HCT116 (cell line): ENCODE results near the gene SYNPR. TPM values are rescaled to one million over a fixed set of nuclear protein-coding genes. Genes with fewer than 3 reads are reported as not detected.

Experiments
- ATAC-seq: fragments of 200-7000 bp; cut with Tn5 transposase; 2 replicates; pipeline ENCODE4 v1.9.1; 2020; ENCODE audit warnings: mild to moderate bottlenecking, moderate library complexity
- BruUV-seq: library from RNA; stranded (reverse); fragments of 400-500 nt; replicated peaks from 2 replicates; lab custom pipeline; 2021; lab: Mats Ljungman, UMichigan
- CTCF ChIA-PET: fragments of 300-600 bp; sonication (Branson Sonifier 250); formaldehyde crosslinking; loops from one replicate; lab custom pipeline; 2021; ENCODE audit warnings: antibody characterized with exemption; lab: Charles Lee
- POLR2A ChIA-PET: fragments of 300-600, 350-600 bp; sonication (Branson Sonifier 250); formaldehyde crosslinking; loops from one replicate; lab custom pipeline; 2021; ENCODE audit warnings: antibody characterized with exemption; lab: Charles Lee
- RAD21 ChIA-PET, 2 experiments: fragments of 300-600 bp; sonication (Branson Sonifier 250); formaldehyde crosslinking; loops; one replicate each; lab custom pipeline; 2023; ENCODE audit warnings: low total read pairs in 2 of 2; ENCODE audit not compliant: uncharacterized antibody in 2 of 2, unreplicated experiment in 2 of 2, low non-redundant PET in 1 of 2; lab: Charles Lee
- DNase-seq: peaks from one replicate; pipeline ENCODE4 v3.0.0-alpha.2; 2010; ENCODE audit warnings: low read depth, low spot score
- H2AFZ ChIP-seq: fragments of 200-600 bp; shearing (Covaris generic), sonication (generic); 2 replicates; pipeline ENCODE4 v1.6.1; 2017; ENCODE audit warnings: low read depth, mixed run types, mixed read lengths, antibody characterized with exemption, low read length; ENCODE audit not compliant: poor library complexity, severe bottlenecking
- H3K27ac ChIP-seq: 2 replicates; pipeline ENCODE4 v1.5.1; 2012; ENCODE audit warnings: low read depth, low read length
- H3K27me3 ChIP-seq: fragments of 200-600 bp; sonication (generic); 2 replicates; pipeline ENCODE4 v1.6.1; 2016; ENCODE audit warnings: mixed run types, low read length, mixed read lengths; ENCODE audit not compliant: insufficient read depth
- H3K36me3 ChIP-seq, 2 experiments: fragments of 200-500 bp in 1 of 2; fragments of 200-600 bp in 1 of 2; sonication (Bioruptor generic) in 1 of 2; sonication (generic) in 1 of 2; 2 replicates each; pipeline versions ENCODE4 v1.5.1 to v1.6.1; 2014 to 2016; ENCODE audit warnings: low read length in 2 of 2, inconsistent platforms in 1 of 2, mixed read lengths in 1 of 2, mixed run types in 1 of 2; ENCODE audit not compliant: insufficient read depth in 2 of 2, control insufficient read depth in 1 of 2
- H3K4me1 ChIP-seq, 2 experiments: fragments of 200-600 bp in 1 of 2; sonication (generic) in 1 of 2; 2 replicates each; pipeline versions ENCODE4 v1.5.1 to v1.6.1; 2012 to 2017; ENCODE audit warnings: low read length in 2 of 2, inconsistent platforms in 1 of 2, mild to moderate bottlenecking in 1 of 2, mixed read lengths in 1 of 2, mixed run types in 1 of 2, moderate library complexity in 1 of 2; ENCODE audit not compliant: insufficient read depth in 2 of 2, control insufficient read depth in 1 of 2
- H3K4me2 ChIP-seq: fragments of 200-600 bp; sonication (generic); 2 replicates; pipeline ENCODE4 v1.6.1; 2017; ENCODE audit warnings: mixed run types, low read length, mixed read lengths
- H3K4me3 ChIP-seq, 2 experiments: fragments of 200-600 bp in 1 of 2; sonication (generic) in 1 of 2; replicated peaks in 1 of 2; 2 replicates each; pipeline ENCODE4 v1.5.1; 2011 to 2016; ENCODE audit warnings: low read length in 2 of 2, control low read depth in 1 of 2, low read depth in 1 of 2, mild to moderate bottlenecking in 1 of 2, mixed read lengths in 1 of 2, mixed run types in 1 of 2
- H3K79me2 ChIP-seq: fragments of 200-600 bp; sonication (generic); 2 replicates; pipeline ENCODE4 v1.6.1; 2017; ENCODE audit warnings: mild to moderate bottlenecking, mixed run types, low read length, moderate library complexity, mixed read lengths; ENCODE audit not compliant: insufficient read depth
- H3K9ac ChIP-seq: fragments of 200-600 bp; sonication (generic); 2 replicates; pipeline ENCODE4 v1.6.1; 2016; ENCODE audit warnings: low read length, mixed read lengths
- H3K9me2 ChIP-seq: fragments of 200-600 bp; sonication (generic), shearing (Covaris generic); 2 replicates; pipeline ENCODE4 v1.6.1; 2017; ENCODE audit warnings: mixed run types, mild to moderate bottlenecking, moderate library complexity; ENCODE audit not compliant: insufficient read depth
- H3K9me3 ChIP-seq, 2 experiments: fragments of 200-500 bp in 1 of 2; fragments of 200-600 bp in 1 of 2; sonication (Bioruptor generic) in 1 of 2; sonication (generic) in 1 of 2; 2 replicates each; pipeline ENCODE4 v1.6.1; 2014 to 2017; ENCODE audit warnings: low read length in 2 of 2, mixed read lengths in 2 of 2, inconsistent platforms in 1 of 2, low read depth in 1 of 2, mild to moderate bottlenecking in 1 of 2, mixed run types in 1 of 2, moderate library complexity in 1 of 2; ENCODE audit not compliant: control insufficient read depth in 1 of 2, insufficient read depth in 1 of 2
- H4K20me1 ChIP-seq: fragments of 200-600 bp; sonication (generic), shearing (Covaris generic); 2 replicates; pipeline ENCODE4 v1.6.1; 2017; ENCODE audit warnings: mixed run types, mild to moderate bottlenecking, moderate library complexity; ENCODE audit not compliant: insufficient read depth
- ELF1 ChIP-seq: IDR thresholded peaks from 2 replicates; pipeline ENCODE4 v1.6.1; 2012; ENCODE audit warnings: low read depth, borderline replicate concordance
- EZH2 ChIP-seq: fragments of 200-600 bp; sonication (generic); IDR thresholded peaks from 2 replicates; pipeline ENCODE4 v1.6.1; 2017; ENCODE audit warnings: antibody characterized with exemption, mixed run types
- EZH2phosphoT487 ChIP-seq: fragments of 200-600 bp; IDR thresholded peaks from 2 replicates; pipeline ENCODE4 v1.6.1; 2018; ENCODE audit warnings: antibody characterized with exemption, borderline replicate concordance
- FOSL1 ChIP-seq: IDR thresholded peaks from 2 replicates; pipeline ENCODE4 v1.6.1; 2012; ENCODE audit warnings: low read depth
- POLR2AphosphoS5 ChIP-seq: IDR thresholded peaks from 2 replicates; pipeline ENCODE4 v1.6.1; 2011; ENCODE audit warnings: mild to moderate bottlenecking, low read depth, low read length, moderate library complexity
- SIN3A ChIP-seq: IDR thresholded peaks from 2 replicates; pipeline ENCODE4 v1.6.1; 2012; ENCODE audit warnings: low read depth
- SP1 ChIP-seq: IDR thresholded peaks from 2 replicates; pipeline ENCODE4 v1.6.1; 2012; ENCODE audit warnings: low read depth
- TCF7L2 ChIP-seq: IDR thresholded peaks from 2 replicates; pipeline ENCODE4 v1.7.0; 2011; ENCODE audit warnings: borderline replicate concordance, inconsistent platforms; ENCODE audit not compliant: insufficient read depth, insufficient read length; ENCODE audit errors: extremely low read depth
- ZFX ChIP-seq: fragments of 450-650 bp; IDR thresholded peaks from 2 replicates; pipeline ENCODE4 v1.6.1; 2017
- ZNF274 ChIP-seq: fragments of 200-500 bp; sonication (Bioruptor generic); IDR thresholded peaks from 2 replicates; pipeline ENCODE4 v1.6.1; 2014; ENCODE audit warnings: mild to moderate bottlenecking, low read depth, low read length, inconsistent platforms
- intact Hi-C: fragments of 100-400 bp; cut with micrococcal nuclease; formaldehyde crosslinking; loops from 2 replicates; pipeline ENCODE4 v1.10.0; 2022
- total RNA-seq: library from RNA; stranded (reverse); gene quantifications from one replicate; pipeline ENCODE4 v1.2.1, GENCODE V29; 2021; ENCODE audit not compliant: unreplicated experiment
- TF ChIP-seq, protein P1 (sequence below): IDR thresholded peaks from 2 replicates; pipeline ENCODE4 v1.6.1; 2011; ENCODE audit warnings: mild to moderate bottlenecking, low read length, moderate library complexity; ENCODE audit not compliant: insufficient replicate concordance; ENCODE audit errors: extremely low read depth
- TF ChIP-seq, protein P2 (sequence below): IDR thresholded peaks from 2 replicates; pipeline ENCODE4 v1.6.1; 2012; ENCODE audit warnings: low read depth
- TF ChIP-seq, protein P3 (sequence below): IDR thresholded peaks from 2 replicates; pipeline ENCODE4 v1.6.1; 2012

Gene SYNPR
- total RNA-seq, 1 experiment from 2014 or later: not detected

DNA sequence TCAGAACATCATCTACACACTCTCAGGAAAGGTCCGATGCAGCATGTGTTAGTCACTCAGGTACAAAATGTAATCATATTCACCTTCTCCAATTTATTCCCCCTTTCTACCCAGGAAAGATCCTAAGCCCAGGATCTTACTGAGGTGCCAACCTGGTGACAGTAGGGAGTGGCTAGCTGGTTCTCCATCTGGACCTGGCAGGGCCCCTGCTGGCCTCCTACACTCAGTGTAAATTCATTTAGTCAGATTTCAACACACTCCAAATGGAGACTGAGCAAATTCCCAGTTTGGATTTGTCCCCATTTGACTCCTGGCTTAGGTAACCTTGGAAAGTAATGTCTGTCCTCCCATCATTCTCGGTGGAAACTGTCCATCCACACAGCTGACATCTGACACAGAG lies 47.3 kb downstream of the SYNPR start:
- TF ChIP-seq EZH2 (no peak), FOSL1 (no peak), SIN3A (no peak), TCF7L2 (no peak), POLR2AphosphoS5 (no peak), EZH2phosphoT487 (no peak), SP1 (no peak), ZNF274 (no peak), ELF1 (no peak), ZFX (no peak)
- TF ChIP-seq, protein P1, sequence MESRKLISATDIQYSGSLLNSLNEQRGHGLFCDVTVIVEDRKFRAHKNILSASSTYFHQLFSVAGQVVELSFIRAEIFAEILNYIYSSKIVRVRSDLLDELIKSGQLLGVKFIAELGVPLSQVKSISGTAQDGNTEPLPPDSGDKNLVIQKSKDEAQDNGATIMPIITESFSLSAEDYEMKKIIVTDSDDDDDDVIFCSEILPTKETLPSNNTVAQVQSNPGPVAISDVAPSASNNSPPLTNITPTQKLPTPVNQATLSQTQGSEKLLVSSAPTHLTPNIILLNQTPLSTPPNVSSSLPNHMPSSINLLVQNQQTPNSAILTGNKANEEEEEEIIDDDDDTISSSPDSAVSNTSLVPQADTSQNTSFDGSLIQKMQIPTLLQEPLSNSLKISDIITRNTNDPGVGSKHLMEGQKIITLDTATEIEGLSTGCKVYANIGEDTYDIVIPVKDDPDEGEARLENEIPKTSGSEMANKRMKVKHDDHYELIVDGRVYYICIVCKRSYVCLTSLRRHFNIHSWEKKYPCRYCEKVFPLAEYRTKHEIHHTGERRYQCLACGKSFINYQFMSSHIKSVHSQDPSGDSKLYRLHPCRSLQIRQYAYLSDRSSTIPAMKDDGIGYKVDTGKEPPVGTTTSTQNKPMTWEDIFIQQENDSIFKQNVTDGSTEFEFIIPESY: no peak
- TF ChIP-seq, protein P2, sequence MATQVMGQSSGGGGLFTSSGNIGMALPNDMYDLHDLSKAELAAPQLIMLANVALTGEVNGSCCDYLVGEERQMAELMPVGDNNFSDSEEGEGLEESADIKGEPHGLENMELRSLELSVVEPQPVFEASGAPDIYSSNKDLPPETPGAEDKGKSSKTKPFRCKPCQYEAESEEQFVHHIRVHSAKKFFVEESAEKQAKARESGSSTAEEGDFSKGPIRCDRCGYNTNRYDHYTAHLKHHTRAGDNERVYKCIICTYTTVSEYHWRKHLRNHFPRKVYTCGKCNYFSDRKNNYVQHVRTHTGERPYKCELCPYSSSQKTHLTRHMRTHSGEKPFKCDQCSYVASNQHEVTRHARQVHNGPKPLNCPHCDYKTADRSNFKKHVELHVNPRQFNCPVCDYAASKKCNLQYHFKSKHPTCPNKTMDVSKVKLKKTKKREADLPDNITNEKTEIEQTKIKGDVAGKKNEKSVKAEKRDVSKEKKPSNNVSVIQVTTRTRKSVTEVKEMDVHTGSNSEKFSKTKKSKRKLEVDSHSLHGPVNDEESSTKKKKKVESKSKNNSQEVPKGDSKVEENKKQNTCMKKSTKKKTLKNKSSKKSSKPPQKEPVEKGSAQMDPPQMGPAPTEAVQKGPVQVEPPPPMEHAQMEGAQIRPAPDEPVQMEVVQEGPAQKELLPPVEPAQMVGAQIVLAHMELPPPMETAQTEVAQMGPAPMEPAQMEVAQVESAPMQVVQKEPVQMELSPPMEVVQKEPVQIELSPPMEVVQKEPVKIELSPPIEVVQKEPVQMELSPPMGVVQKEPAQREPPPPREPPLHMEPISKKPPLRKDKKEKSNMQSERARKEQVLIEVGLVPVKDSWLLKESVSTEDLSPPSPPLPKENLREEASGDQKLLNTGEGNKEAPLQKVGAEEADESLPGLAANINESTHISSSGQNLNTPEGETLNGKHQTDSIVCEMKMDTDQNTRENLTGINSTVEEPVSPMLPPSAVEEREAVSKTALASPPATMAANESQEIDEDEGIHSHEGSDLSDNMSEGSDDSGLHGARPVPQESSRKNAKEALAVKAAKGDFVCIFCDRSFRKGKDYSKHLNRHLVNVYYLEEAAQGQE: no peak
- TF ChIP-seq, protein P3, sequence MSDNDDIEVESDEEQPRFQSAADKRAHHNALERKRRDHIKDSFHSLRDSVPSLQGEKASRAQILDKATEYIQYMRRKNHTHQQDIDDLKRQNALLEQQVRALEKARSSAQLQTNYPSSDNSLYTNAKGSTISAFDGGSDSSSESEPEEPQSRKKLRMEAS: no peak
- TF ChIP-seq, all 23 proteins: peak for 0
- no peaks in the 10 kb centered on the region for H3K9me2 ChIP-seq
- ATAC-seq: no peak
- DNase-seq: no peak
- H3K79me2 ChIP-seq: no peaks in the 10 kb centered on the region
- no TSS peak for BruUV-seq
- intact Hi-C loops: no loop called here
- H3K4me1 ChIP-seq: no peaks in the 10 kb centered on the region
- H3K9ac ChIP-seq: no peak overlapping the region
- no peak overlapping the region for H3K4me2 ChIP-seq
- ChIA-PET CTCF (no interaction called here), RAD21 (no interaction called here), POLR2A (no interaction called here)
- H3K27me3 ChIP-seq: no peaks in the 10 kb centered on the region
- H3K27ac ChIP-seq: no peak overlapping the region
- no peaks in the 10 kb centered on the region for H4K20me1 ChIP-seq
- H2AFZ ChIP-seq: no peak overlapping the region
- H3K36me3 ChIP-seq: no peaks in the 10 kb centered on the region
- no peaks in the 10 kb centered on the region for H3K9me3 ChIP-seq
- no peak overlapping the region for H3K4me3 ChIP-seq
